ENCODE results near the gene HAUS3.

The HAUS3 gene

DNA sequence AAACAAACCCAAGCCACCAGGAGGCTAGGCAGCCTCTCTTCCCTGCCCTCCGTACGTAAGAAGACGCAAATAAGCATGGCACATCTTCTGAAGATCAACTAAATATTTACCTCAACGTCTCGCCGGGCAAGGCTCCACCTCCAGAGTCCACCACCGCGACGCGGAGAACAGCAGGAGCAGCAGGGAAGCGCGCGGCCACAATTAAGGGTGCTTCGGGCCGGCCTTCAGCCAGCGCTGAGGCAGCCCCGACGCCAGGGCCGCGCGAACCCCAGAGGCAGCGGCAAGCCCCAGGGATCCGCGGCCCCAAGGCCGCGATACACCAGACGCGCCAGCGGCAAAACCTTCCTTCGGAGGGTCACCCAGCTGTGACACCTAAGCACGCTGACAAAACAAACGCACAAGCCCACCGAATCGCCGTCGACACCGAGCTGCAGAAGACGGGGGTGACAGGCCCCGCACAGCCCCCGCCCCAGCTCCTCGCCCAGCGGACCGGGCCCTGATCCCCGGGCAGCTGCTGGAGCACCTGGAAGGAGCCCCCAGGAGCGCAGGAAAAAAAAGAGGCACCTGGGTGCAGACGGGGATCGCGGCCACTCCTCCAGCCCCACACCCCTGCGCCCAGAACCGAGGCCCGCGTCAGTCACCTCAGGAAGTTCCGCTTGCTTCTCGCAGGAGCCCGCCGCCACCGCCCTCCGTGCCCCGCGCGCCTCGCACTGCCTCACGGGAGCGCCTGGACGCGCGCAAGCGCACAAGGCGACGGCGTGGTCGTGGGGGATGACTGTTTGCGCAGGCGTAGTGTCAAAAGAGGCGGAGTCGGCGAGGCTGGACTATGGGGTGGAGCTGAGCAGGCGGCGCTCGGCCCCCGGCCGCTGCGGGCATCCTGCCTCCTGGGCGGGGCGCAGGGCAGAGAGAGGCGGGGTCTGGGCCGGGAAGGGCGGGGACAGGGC, at the start of gene HAUS3, which contains the start of gene POLN:
Gene HAUS3, minus strand, starts transcription at position 712 of the 944 bp plus-strand sequence. CDS start 1,175 bp downstream, outside the sequence.
Gene POLN, minus strand, starts transcription at position 712 of the 944 bp plus-strand sequence. CDS start 12,890 bp downstream, outside the sequence.
- H3K27me3 ChIP-seq (ENCODE audit: control insufficient read depth, insufficient read depth, low read length): no peaks in the 10 kb centered on the region
- H3K9me3 ChIP-seq (ENCODE audit: control insufficient read depth, insufficient read depth, low read length): no peaks in the 10 kb centered on the region

GRCh38 chr4:2290974-2291704, 49.2 kb upstream of the HAUS3 start:
- no CpG with 5 or more reads among the region's 24 CpGs for WGBS (ENCODE audit: insufficient coverage, insufficient read length)

More for the DNA sequence above, at the start of gene HAUS3, which contains the start of gene POLN:
- Histone ChIP-seq H3K4me3 (ENCODE audit: low read length) (peak within 1 kb of the TSS; percentile 88), H3K27ac (ENCODE audit: low read length) (no peak within 1 kb of the TSS), H3K36me3 (ENCODE audit: control insufficient read depth, insufficient read depth, low read length) (no peaks in the 10 kb centered on the region; the same call in 1 of the 2 replicates), H3K4me1 (ENCODE audit: control insufficient read depth, insufficient read depth, low read length) (no peaks in the 10 kb centered on the region)
- no CpG with 5 or more reads among the region's 88 CpGs for WGBS (ENCODE audit: insufficient coverage, insufficient read length)
- peak; percentile 89 for DNase-seq (ENCODE audit: low read depth, low spot score)

GRCh38 chr4:2290488-2290887, 48.6 kb upstream of the HAUS3 start:
- Histone ChIP-seq H3K27ac (ENCODE audit: low read length) (no peak overlapping the region), H3K27me3 (ENCODE audit: control insufficient read depth, insufficient read depth, low read length) (no peaks in the 10 kb centered on the region), H3K36me3 (ENCODE audit: control insufficient read depth, insufficient read depth, low read length) (no peaks in the 10 kb centered on the region), H3K4me3 (ENCODE audit: low read length) (no peak overlapping the region), H3K9me3 (ENCODE audit: control insufficient read depth, insufficient read depth, low read length) (no peaks in the 10 kb centered on the region), H3K4me1 (ENCODE audit: control insufficient read depth, insufficient read depth, low read length) (no peaks in the 10 kb centered on the region)
- DNase-seq (ENCODE audit: low read depth, low spot score): no peak
- WGBS (ENCODE audit: insufficient coverage, insufficient read length): no CpG with 5 or more reads among the region's 9 CpGs

More at GRCh38 chr4:2290974-2291704, 49.2 kb upstream of the HAUS3 start:
- no peaks in the 10 kb centered on the region for H3K9me3 ChIP-seq (ENCODE audit: control insufficient read depth, insufficient read depth, low read length)
- H3K27ac ChIP-seq (ENCODE audit: low read length): no peak overlapping the region
- no peak for DNase-seq (ENCODE audit: low read depth, low spot score)
- H3K4me3 ChIP-seq (ENCODE audit: low read length): no peak overlapping the region
- H3K27me3 ChIP-seq (ENCODE audit: control insufficient read depth, insufficient read depth, low read length): no peaks in the 10 kb centered on the region
- no peaks in the 10 kb centered on the region for H3K4me1 ChIP-seq (ENCODE audit: control insufficient read depth, insufficient read depth, low read length)
- no peaks in the 10 kb centered on the region for H3K36me3 ChIP-seq (ENCODE audit: control insufficient read depth, insufficient read depth, low read length)

GRCh38 chr4:2289955-2290333, 48.0 kb upstream of the HAUS3 start:
- H3K9me3 ChIP-seq (ENCODE audit: control insufficient read depth, insufficient read depth, low read length): no peaks in the 10 kb centered on the region
- no peaks in the 10 kb centered on the region for H3K4me1 ChIP-seq (ENCODE audit: control insufficient read depth, insufficient read depth, low read length)
- no peaks in the 10 kb centered on the region for H3K27me3 ChIP-seq (ENCODE audit: control insufficient read depth, insufficient read depth, low read length)
- DNase-seq (ENCODE audit: low read depth, low spot score): no peak
- H3K4me3 ChIP-seq (ENCODE audit: low read length): no peak overlapping the region
- WGBS (ENCODE audit: insufficient coverage, insufficient read length): no CpG with 5 or more reads among the region's 11 CpGs
- H3K36me3 ChIP-seq (ENCODE audit: control insufficient read depth, insufficient read depth, low read length): no peaks in the 10 kb centered on the region
- no peak overlapping the region for H3K27ac ChIP-seq (ENCODE audit: low read length)

- Histone ChIP-seq H3K27me3 (ENCODE audit: control insufficient read depth, insufficient read depth, low read length) (no peaks in the 10 kb centered on the region), H3K4me3 (ENCODE audit: low read length) (no peak overlapping the region), H3K4me1 (ENCODE audit: control insufficient read depth, insufficient read depth, low read length) (no peaks in the 10 kb centered on the region), H3K27ac (ENCODE audit: low read length) (no peak overlapping the region), H3K9me3 (ENCODE audit: control insufficient read depth, insufficient read depth, low read length) (no peaks in the 10 kb centered on the region), H3K36me3 (ENCODE audit: control insufficient read depth, insufficient read depth, low read length) (no peaks in the 10 kb centered on the region)
- WGBS (ENCODE audit: insufficient coverage, insufficient read length): no CpG with 5 or more reads among the region's 14 CpGs
- DNase-seq (ENCODE audit: low read depth, low spot score): no peak
Observed at GRCh38 chr4:2289311-2289954, 47.5 kb upstream of the HAUS3 start.

DNA sequence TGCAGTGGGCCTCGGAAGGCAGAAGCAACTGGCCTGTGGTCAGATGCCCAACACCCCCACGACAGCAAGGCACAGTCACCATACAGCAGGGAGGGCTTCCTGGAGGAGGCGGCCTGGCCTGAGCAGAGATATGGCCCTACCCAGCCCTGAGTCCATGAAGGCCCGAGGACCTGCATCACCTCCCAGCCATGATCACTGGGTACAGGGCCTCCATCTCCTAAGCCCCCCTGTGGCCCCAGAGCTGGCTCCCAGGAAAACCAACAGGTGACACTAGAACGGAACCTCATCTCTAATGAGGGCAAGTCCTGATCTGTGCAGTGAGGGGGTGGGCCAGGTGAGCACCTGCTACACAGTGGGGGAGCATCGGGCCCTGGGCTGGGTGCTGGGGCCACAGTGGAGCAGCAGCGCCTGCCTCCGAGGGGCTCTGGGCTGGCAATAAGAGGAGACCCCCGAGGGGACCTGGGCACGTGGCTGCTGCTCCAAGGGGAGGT, 46.2 kb upstream of the HAUS3 start:
- no peaks in the 10 kb centered on the region for H3K4me1 ChIP-seq (ENCODE audit: control insufficient read depth, insufficient read depth, low read length)
- H3K27me3 ChIP-seq (ENCODE audit: control insufficient read depth, insufficient read depth, low read length): no peaks in the 10 kb centered on the region
- WGBS (ENCODE audit: insufficient coverage, insufficient read length): no CpG with 5 or more reads among the region's 10 CpGs
- no peak for DNase-seq (ENCODE audit: low read depth, low spot score)
- no peaks in the 10 kb centered on the region for H3K36me3 ChIP-seq (ENCODE audit: control insufficient read depth, insufficient read depth, low read length)
- H3K27ac ChIP-seq (ENCODE audit: low read length): no peak overlapping the region
- H3K9me3 ChIP-seq (ENCODE audit: control insufficient read depth, insufficient read depth, low read length): no peaks in the 10 kb centered on the region
- no peak overlapping the region for H3K4me3 ChIP-seq (ENCODE audit: low read length)

GRCh38 chr4:2287594-2287915, 45.6 kb upstream of the HAUS3 start:
- no peak for DNase-seq (ENCODE audit: low read depth, low spot score)
- H3K4me3 ChIP-seq (ENCODE audit: low read length): no peak overlapping the region
- no peaks in the 10 kb centered on the region for H3K36me3 ChIP-seq (ENCODE audit: control insufficient read depth, insufficient read depth, low read length)
- H3K27ac ChIP-seq (ENCODE audit: low read length): no peak overlapping the region
- no peaks in the 10 kb centered on the region for H3K4me1 ChIP-seq (ENCODE audit: control insufficient read depth, insufficient read depth, low read length)
- H3K27me3 ChIP-seq (ENCODE audit: control insufficient read depth, insufficient read depth, low read length): no peaks in the 10 kb centered on the region
- no peaks in the 10 kb centered on the region for H3K9me3 ChIP-seq (ENCODE audit: control insufficient read depth, insufficient read depth, low read length)
- WGBS (ENCODE audit: insufficient coverage, insufficient read length): no CpG with 5 or more reads among the region's 9 CpGs

GRCh38 chr4:2286904-2287593, 45.1 kb upstream of the HAUS3 start:
- Histone ChIP-seq H3K27ac (ENCODE audit: low read length) (no peak overlapping the region), H3K4me1 (ENCODE audit: control insufficient read depth, insufficient read depth, low read length) (no peaks in the 10 kb centered on the region), H3K36me3 (ENCODE audit: control insufficient read depth, insufficient read depth, low read length) (no peaks in the 10 kb centered on the region), H3K9me3 (ENCODE audit: control insufficient read depth, insufficient read depth, low read length) (no peaks in the 10 kb centered on the region), H3K27me3 (ENCODE audit: control insufficient read depth, insufficient read depth, low read length) (no peaks in the 10 kb centered on the region), H3K4me3 (ENCODE audit: low read length) (no peak overlapping the region)
- DNase-seq (ENCODE audit: low read depth, low spot score): no peak
- WGBS (ENCODE audit: insufficient coverage, insufficient read length): no CpG with 5 or more reads among the region's 19 CpGs

DNA sequence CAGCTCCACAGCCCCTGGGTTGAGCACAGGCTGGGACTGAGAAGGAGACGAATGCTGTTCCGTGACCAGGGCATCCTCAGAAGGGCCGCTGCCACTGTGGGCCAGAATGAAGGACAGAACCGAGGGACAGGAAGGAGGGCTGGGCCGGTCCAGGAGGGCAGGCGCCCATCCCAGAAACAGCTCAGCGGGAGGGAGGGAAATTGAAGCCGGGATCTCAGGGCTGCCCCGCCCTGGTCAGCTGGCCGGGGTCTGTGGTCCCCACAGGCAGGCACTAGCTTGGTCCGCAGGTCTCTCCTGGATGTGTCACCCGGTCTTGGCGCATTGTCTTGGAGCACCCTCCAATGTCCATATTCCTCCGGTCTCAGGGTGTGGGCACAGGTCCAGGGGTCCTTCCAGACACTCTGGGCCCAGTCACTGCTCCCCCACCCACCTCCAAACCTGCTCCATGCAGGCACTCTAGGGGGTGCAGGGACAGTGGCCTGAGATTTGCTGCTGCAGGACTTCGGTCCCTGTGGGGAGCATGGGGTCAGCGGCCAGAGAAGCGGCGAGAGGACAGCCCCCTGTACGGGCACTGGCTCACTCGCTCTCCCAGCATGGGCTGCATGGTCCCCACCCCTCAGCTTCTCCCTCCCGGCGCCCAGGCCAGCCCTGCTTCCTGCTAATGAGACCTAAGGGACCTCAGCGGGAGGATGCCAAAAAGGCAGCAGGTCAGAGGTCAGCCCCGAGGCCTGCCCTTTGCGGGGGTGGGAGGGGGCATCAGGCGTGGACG, 43.9 kb upstream of the HAUS3 start:
- no CpG with 5 or more reads among the region's 27 CpGs for WGBS (ENCODE audit: insufficient coverage, insufficient read length)
- Histone ChIP-seq H3K4me3 (ENCODE audit: low read length) (no peak overlapping the region), H3K27ac (ENCODE audit: low read length) (no peak overlapping the region)

More for the DNA sequence above, 43.9 kb upstream of the HAUS3 start:
- H3K27me3 ChIP-seq (ENCODE audit: control insufficient read depth, insufficient read depth, low read length): no peaks in the 10 kb centered on the region
- no peaks in the 10 kb centered on the region for H3K36me3 ChIP-seq (ENCODE audit: control insufficient read depth, insufficient read depth, low read length)
- no peak for DNase-seq (ENCODE audit: low read depth, low spot score)
- no peaks in the 10 kb centered on the region for H3K9me3 ChIP-seq (ENCODE audit: control insufficient read depth, insufficient read depth, low read length)
- no peaks in the 10 kb centered on the region for H3K4me1 ChIP-seq (ENCODE audit: control insufficient read depth, insufficient read depth, low read length)

Measured in iPS DF 6.9 (cell line).